Muscle layer of duodenum (tissue), 2 donors: ENCODE data around the gene FTCD.

Experiments
- H3K27ac ChIP-seq: one replicate; pipeline ENCODE4 v1.7.0; 2013; ENCODE audit warnings: mild to moderate bottlenecking, low read length
- H3K27me3 ChIP-seq: one replicate; pipeline ENCODE4 v1.7.0; 2013; ENCODE audit warnings: low read depth, mild to moderate bottlenecking, control low read depth, low read length
- H3K36me3 ChIP-seq, 2 donors: one replicate each; pipeline ENCODE4 v1.7.0; 2013; ENCODE audit warnings: low read length in 2 of 2, control low read depth in 1 of 2, mild to moderate bottlenecking in 1 of 2; ENCODE audit not compliant: insufficient read depth in 2 of 2, control insufficient read depth in 1 of 2
- H3K4me1 ChIP-seq, 2 donors: one replicate each; pipeline ENCODE4 v1.7.0; 2013; ENCODE audit warnings: low read length in 2 of 2, mild to moderate bottlenecking in 2 of 2, control low read depth in 1 of 2, moderate library complexity in 1 of 2; ENCODE audit not compliant: insufficient read depth in 2 of 2, control insufficient read depth in 1 of 2
- H3K4me3 ChIP-seq, 2 donors: one replicate each; pipeline ENCODE4 v1.7.0; 2013; ENCODE audit warnings: low read length in 2 of 2, low read depth in 1 of 2, mild to moderate bottlenecking in 1 of 2
- H3K9me3 ChIP-seq, 2 donors: one replicate each; pipeline ENCODE4 v1.7.0; 2013; ENCODE audit warnings: low read length in 2 of 2, control low read depth in 1 of 2, mild to moderate bottlenecking in 1 of 2; ENCODE audit not compliant: control insufficient read depth in 1 of 2
- donor health status: healthy.

Gene FTCD

GRCh38 chr21:46093668-46094400 lies 61.5 kb downstream of the FTCD start:
- H3K27ac ChIP-seq, result peak overlapping the region; percentile 81

GRCh38 chr21:46092811-46093667 lies 62.3 kb downstream of the FTCD start:
- peak overlapping the region in 1 of 2 donors; percentile 21 for H3K4me3 ChIP-seq
- no peaks in the 10 kb centered on the region for H3K27me3 ChIP-seq
- H3K36me3 ChIP-seq, result peaks cover 0 to 4% of the 10 kb centered on the region in 2 donors
- H3K27ac ChIP-seq, result peak overlapping the region; percentile 81
- H3K4me1 ChIP-seq, result peaks cover 0 to 14% of the 10 kb centered on the region in 2 donors
- no peaks in the 10 kb centered on the region for H3K9me3 ChIP-seq

More at GRCh38 chr21:46093668-46094400, 61.5 kb downstream of the FTCD start:
- Histone ChIP-seq H3K4me3 (no peak overlapping the region), H3K4me1 (peaks cover 0 to 14% of the 10 kb centered on the region in 2 donors), H3K36me3 (peaks cover 0 to 4% of the 10 kb centered on the region in 2 donors), H3K27me3 (no peaks in the 10 kb centered on the region), H3K9me3 (no peaks in the 10 kb centered on the region)

- Histone ChIP-seq H3K4me1 (peaks cover 0 to 14% of the 10 kb centered on the region in 2 donors), H3K9me3 (no peaks in the 10 kb centered on the region), H3K4me3 (peak overlapping the region in 1 of 2 donors; percentile 37), H3K27me3 (no peaks in the 10 kb centered on the region), H3K27ac (peak overlapping the region; percentile 89), H3K36me3 (peaks cover 0 to 4% of the 10 kb centered on the region in 2 donors)
These were observed 63.2 kb downstream of the FTCD start for GRCh38 chr21:46092026-46092764.

GRCh38 chr21:46091631-46092025 lies 63.8 kb downstream of the FTCD start:
- peak overlapping the region; percentile 89 for H3K27ac ChIP-seq
- H3K36me3 ChIP-seq, result peaks cover 0 to 4% of the 10 kb centered on the region in 2 donors
- H3K4me3 ChIP-seq, result peak overlapping the region in 1 of 2 donors; percentile 37
- H3K27me3 ChIP-seq, result no peaks in the 10 kb centered on the region
- peaks cover 0 to 14% of the 10 kb centered on the region in 2 donors for H3K4me1 ChIP-seq
- H3K9me3 ChIP-seq, result no peaks in the 10 kb centered on the region

- H3K4me3 ChIP-seq, result peak overlapping the region in 1 of 2 donors; percentile 37
- H3K9me3 ChIP-seq, result no peaks in the 10 kb centered on the region
- peaks cover 0 to 4% of the 10 kb centered on the region in 2 donors for H3K36me3 ChIP-seq
- no peak overlapping the region for H3K27ac ChIP-seq
- H3K4me1 ChIP-seq, result peaks cover 0 to 14% of the 10 kb centered on the region in 2 donors
- H3K27me3 ChIP-seq, result no peaks in the 10 kb centered on the region
These were observed 64.3 kb downstream of the FTCD start for GRCh38 chr21:46091118-46091517.

- no peak overlapping the region for H3K4me3 ChIP-seq
- no peaks in the 10 kb centered on the region for H3K9me3 ChIP-seq
- H3K27me3 ChIP-seq, result no peaks in the 10 kb centered on the region
- peaks cover 0 to 4% of the 10 kb centered on the region in 2 donors for H3K36me3 ChIP-seq
- H3K27ac ChIP-seq, result no peak overlapping the region
- peaks cover 0 to 14% of the 10 kb centered on the region in 2 donors for H3K4me1 ChIP-seq
These were observed 66.1 kb downstream of the FTCD start for GRCh38 chr21:46089285-46089684.

- Histone ChIP-seq H3K27me3 (no peaks in the 10 kb centered on the region), H3K4me1 (peaks cover 0 to 13% of the 10 kb centered on the region in 2 donors), H3K27ac (no peak overlapping the region), H3K9me3 (no peaks in the 10 kb centered on the region), H3K36me3 (peaks cover 0 to 4% of the 10 kb centered on the region in 2 donors), H3K4me3 (no peak overlapping the region)
These were observed 67.2 kb downstream of the FTCD start for GRCh38 chr21:46088189-46088588.

GRCh38 chr21:46087641-46088040 lies 67.7 kb downstream of the FTCD start:
- Histone ChIP-seq H3K4me3 (no peak overlapping the region), H3K9me3 (no peaks in the 10 kb centered on the region), H3K27ac (no peak overlapping the region), H3K27me3 (no peaks in the 10 kb centered on the region), H3K4me1 (peaks cover 0 to 7% of the 10 kb centered on the region in 2 donors), H3K36me3 (peaks cover 0 to 2% of the 10 kb centered on the region in 2 donors)
